Tibial nerve (tissue), 4 donors: ENCODE measurements around the gene EXD3.

Experiments used
- EP300 ChIP-seq, 2 donors: sonication (generic); formaldehyde crosslinking; IDR thresholded peaks; one replicate each; pipeline ENCODE4 v1.6.1; 2017; ENCODE audit warnings: antibody characterized with exemption in 2 of 2, mild to moderate bottlenecking in 1 of 2
- POLR2A ChIP-seq, 2 donors: fragments of 450-650 bp; IDR thresholded peaks; one replicate each; pipeline ENCODE4 v1.6.1; 2017; ENCODE audit warnings: antibody characterized with exemption in 2 of 2, mild to moderate bottlenecking in 2 of 2, moderate library complexity in 2 of 2
- TF ChIP-seq, protein P1 (sequence below), 5 experiments: fragments of 200-600 bp in 3 of 5; fragments of 450-650 bp in 2 of 5; sonication (generic) in 3 of 5; IDR thresholded peaks; one replicate each; pipeline ENCODE4 v1.5.1; 2016 to 2019; ENCODE audit warnings: antibody characterized with exemption in 5 of 5, mild to moderate bottlenecking in 3 of 5, moderate library complexity in 2 of 5

GRCh38 chr9:137392232-137393007 lies 30.5 kb downstream of the EXD3 start:
- TF ChIP-seq, protein P1, sequence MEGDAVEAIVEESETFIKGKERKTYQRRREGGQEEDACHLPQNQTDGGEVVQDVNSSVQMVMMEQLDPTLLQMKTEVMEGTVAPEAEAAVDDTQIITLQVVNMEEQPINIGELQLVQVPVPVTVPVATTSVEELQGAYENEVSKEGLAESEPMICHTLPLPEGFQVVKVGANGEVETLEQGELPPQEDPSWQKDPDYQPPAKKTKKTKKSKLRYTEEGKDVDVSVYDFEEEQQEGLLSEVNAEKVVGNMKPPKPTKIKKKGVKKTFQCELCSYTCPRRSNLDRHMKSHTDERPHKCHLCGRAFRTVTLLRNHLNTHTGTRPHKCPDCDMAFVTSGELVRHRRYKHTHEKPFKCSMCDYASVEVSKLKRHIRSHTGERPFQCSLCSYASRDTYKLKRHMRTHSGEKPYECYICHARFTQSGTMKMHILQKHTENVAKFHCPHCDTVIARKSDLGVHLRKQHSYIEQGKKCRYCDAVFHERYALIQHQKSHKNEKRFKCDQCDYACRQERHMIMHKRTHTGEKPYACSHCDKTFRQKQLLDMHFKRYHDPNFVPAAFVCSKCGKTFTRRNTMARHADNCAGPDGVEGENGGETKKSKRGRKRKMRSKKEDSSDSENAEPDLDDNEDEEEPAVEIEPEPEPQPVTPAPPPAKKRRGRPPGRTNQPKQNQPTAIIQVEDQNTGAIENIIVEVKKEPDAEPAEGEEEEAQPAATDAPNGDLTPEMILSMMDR (IDR thresholded peaks at IDR 0.05) = no peak
- no peak for TF ChIP-seq POLR2A (IDR thresholded peaks at IDR 0.05)
- TF ChIP-seq EP300 (IDR thresholded peaks at IDR 0.05) = no peak
